ENCODE data around the gene CFAP251. TPM values are rescaled to one million over a fixed set of nuclear protein-coding genes. Genes with fewer than 3 reads are reported as not detected.

Gene CFAP251
- total and polyA plus RNA-seq, 2 donors (not counting 3 experiments of a cell fraction or from before 2014, with no cell fraction given), result 3.3 to 4.0 TPM

- no TSS peak for BruUV-seq (replicated peaks)
- dilution Hi-C loops (cut with MboI; ENCODE audit: extremely low pct_ligation_motif_present, low sequenced_read_pairs) (no loop called here), intact Hi-C loops (cut with micrococcal nuclease) (no loop called here)
- H3K27ac ChIP-seq (ENCODE audit: insufficient read depth, low read depth, low read length), result no peak overlapping the region
- ChIA-PET POLR2A (no interaction called here), CTCF (no interaction called here)
- no peak overlapping the region for H3K9ac ChIP-seq (replicated peaks; ENCODE audit: extremely low read depth, insufficient read depth, low read length)
- H4K20me1 ChIP-seq (replicated peaks; ENCODE audit: control insufficient read depth, extremely low read depth, insufficient read depth, low read length), result no peaks in the 10 kb centered on the region
- FAIRE-seq (no peak), DNase-seq (ENCODE audit: low read depth, low spot score) (no peak)
- no peaks in the 10 kb centered on the region for H3K36me3 ChIP-seq (ENCODE audit: control insufficient read depth in 2 of 2, extremely low read depth in 1 of 2, insufficient read depth in 2 of 2, low read length in 2 of 2)
- H3K9me1 ChIP-seq (replicated peaks; ENCODE audit: control insufficient read depth, extremely low read depth, insufficient read depth, low read length), result no peaks in the 10 kb centered on the region
- TF ChIP-seq GATA2 (IDR thresholded peaks at IDR 0.05; ENCODE audit: insufficient read depth, insufficient read length, low read depth, low read length) (no peak), FOS (IDR thresholded peaks at IDR 0.05; ENCODE audit: borderline replicate concordance, insufficient read depth, low read length) (no peak), POLR2AphosphoS5 (IDR thresholded peaks at IDR 0.05; ENCODE audit: insufficient read depth, low read depth, low read length) (no peak), CTCF (IDR thresholded peaks at IDR 0.05; ENCODE audit: extremely low read depth in 1 of 2, insufficient read depth in 1 of 2, low read depth in 1 of 2, low read length in 2 of 2) (no peak), EZH2 (IDR thresholded peaks at IDR 0.05; ENCODE audit: borderline replicate concordance, low read depth, low read length, severe bottlenecking) (no peak), MYC (IDR thresholded peaks at IDR 0.05; ENCODE audit: low read depth, low read length) (no peak), JUN (IDR thresholded peaks at IDR 0.05; ENCODE audit: borderline replicate concordance, insufficient read depth, insufficient read length, low read depth) (no peak), POLR2A (IDR thresholded peaks at IDR 0.05; ENCODE audit: low read depth, low read length) (no peak), MAX (IDR thresholded peaks at IDR 0.05; ENCODE audit: insufficient read depth, insufficient read length) (no peak)
- H3K27me3 ChIP-seq (ENCODE audit: control insufficient read depth in 2 of 2, insufficient read depth in 2 of 2, low read length in 2 of 2), result no peaks in the 10 kb centered on the region
- no peak overlapping the region for H3K4me2 ChIP-seq (ENCODE audit: insufficient read depth, low read length)
- peaks cover 4% of the 10 kb centered on the region for H3K4me1 ChIP-seq (ENCODE audit: control insufficient read depth, extremely low read depth, insufficient read depth, low read length)
- H2AFZ ChIP-seq (ENCODE audit: low read depth, low read length), result no peak overlapping the region
- no peak overlapping the region for H3K4me3 ChIP-seq (replicated peaks in 1 of 3; ENCODE audit: insufficient read depth in 1 of 3, low read depth in 1 of 3, low read length in 3 of 3)
- H3K79me2 ChIP-seq (ENCODE audit: control insufficient read depth, insufficient read depth, low read length), result no peaks in the 10 kb centered on the region
- no peaks in the 10 kb centered on the region for H3K9me3 ChIP-seq (replicated peaks; ENCODE audit: control insufficient read depth, insufficient read depth, low read length)
Observed at GRCh38 chr12:121981456-121981855, 63.1 kb downstream of the CFAP251 start.
